Adipose tissue (tissue), 3 donors: ENCODE results near the gene CHST2. TPM values are rescaled to one million over a fixed set of nuclear protein-coding genes. Genes with fewer than 3 reads are reported as not detected.
"Not testable (repeated sequence)": the region's sequence is repeated elsewhere in the genome, so short reads cannot be mapped to it uniquely, and the experiment has no call there.

Experiments
- H3K27ac ChIP-seq: one replicate; pipeline ENCODE4 v1.5.1; 2013; ENCODE audit warnings: low read depth, low read length
- WGBS, 3 donors: extraction: QIAGEN DNeasy Blood & Tissue Kit; methylation state at CpG; one replicate each; pipeline ENCODE4 v1.1.7; 2013; 5-methylcytosine and 5-hydroxymethylcytosine counted together
- polyA plus RNA-seq, 3 donors: library from polyadenylated mRNA; stranded (reverse); fragments of 200-250 nt; gene quantifications; one replicate each; pipeline ENCODE4 v1.2.3, GENCODE V29; 2013
- donor health status: healthy with polysubstance abuse.
- donor health status: Bipolar disorder and iron deficiency.
- donor health status: healthy.

CHST2 gene
- polyA plus RNA-seq, 3 donors = 0.94 to 11.6 (median 4.6) TPM

GRCh38 chr3:143152043-143152442, 32.5 kb downstream of the CHST2 start:
- 56 to 85% (median 80%) methylated on average over 5 of the region's 5 CpGs for WGBS, 3 donors
- no peak overlapping the region for H3K27ac ChIP-seq

GRCh38 chr3:143155756-143156155, 36.2 kb downstream of the CHST2 start:
- 52 to 65% (median 64%) methylated on average over 4 of the region's 4 CpGs for WGBS, 3 donors
- H3K27ac ChIP-seq = no peak overlapping the region

- H3K27ac ChIP-seq = no peak overlapping the region
- 34 to 36% (median 36%) methylated on average over 2 of the region's 2 CpGs for WGBS, 3 donors
Measured at GRCh38 chr3:143158014-143158988, 38.7 kb downstream of the CHST2 start.

- no peak overlapping the region for H3K27ac ChIP-seq
- WGBS, 3 donors = 71 to 81% (median 80%) methylated on average over 11 of the region's 11 CpGs
Measured at GRCh38 chr3:143160437-143160836, 40.9 kb downstream of the CHST2 start.

GRCh38 chr3:143163562-143164100, 44.1 kb downstream of the CHST2 start:
- no peak overlapping the region for H3K27ac ChIP-seq
- 48 to 72% (median 57%) methylated on average over 3 of the region's 3 CpGs for WGBS, 3 donors

GRCh38 chr3:143165211-143165610, 45.6 kb downstream of the CHST2 start:
- 91 to 97% (median 94%) methylated on average over 1 of the region's 1 CpG for WGBS, 3 donors

GRCh38 chr3:143165612-143166285, 46.2 kb downstream of the CHST2 start:
- not testable (repeated sequence) for H3K27ac ChIP-seq
- WGBS, 3 donors = 59 to 77% (median 68%) methylated on average over 3 to 4 of the region's 5 CpGs

More at GRCh38 chr3:143165211-143165610, 45.6 kb downstream of the CHST2 start:
- no peak overlapping the region for H3K27ac ChIP-seq

- no peak overlapping the region for H3K27ac ChIP-seq
- 96 to 98% (median 98%) methylated on average over 3 of the region's 3 CpGs for WGBS, 3 donors
Measured at GRCh38 chr3:143166376-143166775, 46.8 kb downstream of the CHST2 start.

- H3K27ac ChIP-seq = no peak overlapping the region
- 71 to 84% (median 75%) methylated on average over 2 of the region's 2 CpGs for WGBS, 3 donors
Measured at GRCh38 chr3:143167969-143168854, 48.6 kb downstream of the CHST2 start.

- 80 to 90% (median 88%) methylated on average over 2 of the region's 2 CpGs for WGBS, 3 donors
- no peak overlapping the region for H3K27ac ChIP-seq
Measured at GRCh38 chr3:143168855-143169192, 49.3 kb downstream of the CHST2 start.

GRCh38 chr3:143170074-143170473, 50.5 kb downstream of the CHST2 start:
- no peak overlapping the region for H3K27ac ChIP-seq
- 52 to 67% (median 62%) methylated on average over 6 of the region's 6 CpGs for WGBS, 3 donors

GRCh38 chr3:143170676-143171075, 51.1 kb downstream of the CHST2 start:
- 0 to 8% (median 0%) methylated on average over 1 of the region's 1 CpG for WGBS, 3 donors
- H3K27ac ChIP-seq = no peak overlapping the region

GRCh38 chr3:143171141-143171980, 51.8 kb downstream of the CHST2 start:
- no peak overlapping the region for H3K27ac ChIP-seq
- 23 to 56% (median 31%) methylated on average over 3 of the region's 3 CpGs for WGBS, 3 donors

GRCh38 chr3:143172062-143172794, 52.7 kb downstream of the CHST2 start:
- no peak overlapping the region for H3K27ac ChIP-seq
- 75 to 77% (median 76%) methylated on average over 5 of the region's 5 CpGs for WGBS, 3 donors

GRCh38 chr3:143172795-143173145, 53.2 kb downstream of the CHST2 start:
- 54 to 85% (median 79%) methylated on average over 2 of the region's 2 CpGs for WGBS, 3 donors
- H3K27ac ChIP-seq = no peak overlapping the region

- H3K27ac ChIP-seq = no peak overlapping the region
- 44 to 82% (median 78%) methylated on average over 1 of the region's 1 CpG for WGBS, 3 donors
Measured at GRCh38 chr3:143173242-143173641, 53.7 kb downstream of the CHST2 start.
